Activated T-cell treated with anti-CD3 and anti-CD28 coated beads for 48 hours (primary cell): Measurements from ENCODE around the gene GNA15.
A peak's percentile ranks its signal among the peaks of the same experiment; 100 is the strongest.

ENCODE experiments used
- DNase-seq: peaks from one replicate; pipeline ENCODE4 v3.0.0-alpha.2; 2020; ENCODE audit warnings: low read depth

Gene GNA15

GRCh38 chr19:3121396-3121795, 14.4 kb upstream of the GNA15 start:
- no peak for DNase-seq

- DNase-seq = no peak
Observed at GRCh38 chr19:3121821-3122511, 13.9 kb upstream of the GNA15 start.

- DNase-seq = no peak
Observed at GRCh38 chr19:3122512-3122870, 13.3 kb upstream of the GNA15 start.

GRCh38 chr19:3123088-3123721, 12.6 kb upstream of the GNA15 start:
- DNase-seq = no peak

GRCh38 chr19:3123956-3124355, 11.9 kb upstream of the GNA15 start:
- DNase-seq = no peak

GRCh38 chr19:3124630-3125029, 11.2 kb upstream of the GNA15 start:
- DNase-seq = no peak

- peak; percentile 68 for DNase-seq
Observed at GRCh38 chr19:3125900-3126524, 9.8 kb upstream of the GNA15 start.

GRCh38 chr19:3129112-3129511, 6.7 kb upstream of the GNA15 start:
- no peak for DNase-seq

- DNase-seq = no peak
Observed at GRCh38 chr19:3131168-3131567, 4.7 kb upstream of the GNA15 start.

- DNase-seq = peak; percentile 80
Observed at GRCh38 chr19:3132971-3133792, 2.7 kb upstream of the GNA15 start.

GRCh38 chr19:3133793-3134116, 2.1 kb upstream of the GNA15 start:
- DNase-seq = no peak

GRCh38 chr19:3136684-3137055, 837 bp downstream of the GNA15 start:
- no peak for DNase-seq

GRCh38 chr19:3137119-3137518, 1.3 kb downstream of the GNA15 start:
- no peak for DNase-seq

GRCh38 chr19:3138268-3138667, 2.4 kb downstream of the GNA15 start:
- DNase-seq = no peak

GRCh38 chr19:3140667-3141038, 4.8 kb downstream of the GNA15 start:
- no peak for DNase-seq

- DNase-seq = peak; percentile 48
Observed at GRCh38 chr19:3142292-3142670, 6.4 kb downstream of the GNA15 start.

- no peak for DNase-seq
Observed at GRCh38 chr19:3142781-3143337, 7.0 kb downstream of the GNA15 start.

GRCh38 chr19:3145909-3146676, 10.3 kb downstream of the GNA15 start:
- no peak for DNase-seq

GRCh38 chr19:3146677-3147100, 10.9 kb downstream of the GNA15 start:
- DNase-seq = peak; percentile 59

- no peak for DNase-seq
Observed at GRCh38 chr19:3148503-3148902, 12.7 kb downstream of the GNA15 start.

GRCh38 chr19:3149089-3149488, 13.3 kb downstream of the GNA15 start:
- DNase-seq = no peak
